ENCODE data around the gene SLC25A42.
A peak's percentile ranks its signal among the peaks of the same experiment; 100 is the strongest.
"Not testable (repeated sequence)": the region's sequence is repeated elsewhere in the genome, so short reads cannot be mapped to it uniquely, and the experiment has no call there.

SLC25A42 gene

GRCh38 chr19:19134687-19135158 is 70.9 kb downstream of the SLC25A42 start:
- peak in 1 of 2 donors; percentile 42 for DNase-seq (ENCODE audit: low read depth in 2 of 2)

GRCh38 chr19:19135713-19136112 is 71.9 kb downstream of the SLC25A42 start:
- DNase-seq (ENCODE audit: low read depth in 2 of 2) = not testable (repeated sequence)

DNA sequence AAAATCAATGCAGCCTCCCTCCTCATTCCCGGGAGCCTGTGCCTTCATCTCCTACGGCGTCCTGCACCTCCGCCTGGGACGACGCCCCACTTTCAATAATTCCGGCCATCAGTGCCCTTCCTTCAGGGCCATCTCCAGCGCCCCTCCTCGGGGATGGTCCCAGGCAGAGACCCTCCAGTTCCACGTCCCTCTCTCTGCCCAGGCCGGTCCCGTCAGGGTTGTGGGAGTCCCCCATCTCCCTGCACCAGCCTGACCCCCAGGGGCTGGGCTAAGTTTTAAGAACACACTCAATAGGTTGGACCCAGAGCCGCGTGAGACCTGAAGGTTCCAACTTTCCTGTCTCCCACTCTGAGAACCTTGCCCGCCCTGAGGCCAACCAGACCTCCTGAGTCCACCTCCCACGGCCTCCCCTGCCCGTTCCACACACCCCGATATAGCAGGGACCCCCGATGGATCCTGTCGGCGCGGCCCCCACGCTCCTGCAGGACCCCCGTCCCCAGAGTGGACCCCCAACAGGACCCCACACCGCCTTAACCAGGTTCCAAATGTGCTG is 73.8 kb downstream of the SLC25A42 start:
- no peak for DNase-seq (ENCODE audit: low read depth in 2 of 2)

- DNase-seq (ENCODE audit: low read depth in 2 of 2) = peak; percentile 89 to 92
Measured at GRCh38 chr19:19138109-19138981, 74.6 kb downstream of the SLC25A42 start, which contains the start of gene TMEM161A. TSS of gene TMEM161A (minus strand) at chr19:19138478. CDS start at chr19:19138428, 50 bp downstream.

DNA sequence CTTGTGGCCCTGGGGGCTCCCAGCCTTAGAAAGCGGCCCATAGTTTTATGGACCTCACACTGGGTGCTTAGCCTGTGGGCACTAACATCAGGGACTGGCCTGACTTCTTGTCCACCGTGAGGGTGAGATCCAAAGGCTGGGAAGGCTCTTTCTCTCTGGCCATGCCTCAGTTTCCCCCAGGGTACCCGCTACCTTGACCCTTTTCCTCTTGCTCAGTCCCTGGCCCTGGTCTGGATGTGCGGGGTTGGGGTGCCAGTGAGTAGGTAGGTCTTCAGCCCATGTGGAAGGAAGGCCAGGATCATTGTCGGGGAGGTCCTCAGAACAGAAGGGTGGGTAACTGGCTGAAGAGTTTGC is 76.1 kb downstream of the SLC25A42 start:
- no peak for DNase-seq (ENCODE audit: low read depth in 2 of 2)

DNA sequence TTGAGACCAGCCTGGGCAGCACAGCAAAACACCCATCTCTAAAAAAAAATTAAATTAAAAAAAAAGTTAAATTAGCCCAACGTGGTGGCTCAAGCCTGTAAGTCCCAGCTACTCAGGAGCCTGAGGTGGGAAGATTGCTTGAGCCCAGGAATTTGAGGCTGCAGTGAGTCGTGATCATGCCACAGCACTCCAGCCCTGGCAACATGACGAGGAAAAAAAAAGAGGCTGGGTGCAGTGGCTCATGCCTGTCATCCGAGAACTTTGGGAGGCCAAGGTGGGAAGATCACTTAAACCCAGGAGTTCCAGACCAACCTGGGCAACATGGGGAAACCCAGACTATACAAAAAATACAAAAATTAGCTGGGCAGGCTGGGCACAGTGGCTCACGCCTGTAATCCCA is 76.7 kb downstream of the SLC25A42 start:
- DNase-seq (ENCODE audit: low read depth in 2 of 2) = no peak

- DNase-seq (ENCODE audit: low read depth in 2 of 2) = no peak
Measured at GRCh38 chr19:19142347-19142746, 78.6 kb downstream of the SLC25A42 start.

GRCh38 chr19:19145281-19145680 is 81.5 kb downstream of the SLC25A42 start:
- DNase-seq (ENCODE audit: low read depth in 2 of 2) = no peak

- DNase-seq (ENCODE audit: low read depth in 2 of 2) = peak; percentile 82 to 87
Measured at GRCh38 chr19:19145684-19146608, 82.2 kb downstream of the SLC25A42 start.

- DNase-seq (ENCODE audit: low read depth in 2 of 2) = no peak
Measured at GRCh38 chr19:19146865-19147264, 83.1 kb downstream of the SLC25A42 start.

DNA sequence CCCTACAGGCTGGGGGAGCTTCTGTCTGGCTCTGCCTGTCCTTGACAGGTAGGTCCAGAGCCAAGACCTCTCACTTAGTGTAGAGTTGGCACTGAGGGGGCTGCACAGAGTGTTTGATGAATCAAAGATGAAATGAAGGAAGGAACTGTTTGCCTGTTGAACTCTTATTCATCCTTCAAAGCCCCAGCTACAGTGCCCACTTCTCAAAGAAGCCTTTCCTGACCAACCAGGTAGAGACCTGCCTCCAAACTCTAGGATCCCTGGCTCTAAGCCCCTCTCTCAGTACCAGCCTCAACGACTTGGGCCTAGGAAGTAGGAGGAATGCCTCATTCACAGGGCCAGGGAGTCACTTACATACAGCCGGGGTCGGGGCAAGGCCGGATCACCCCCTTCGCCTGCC is 83.5 kb downstream of the SLC25A42 start:
- no peak for DNase-seq (ENCODE audit: low read depth in 2 of 2)

DNA sequence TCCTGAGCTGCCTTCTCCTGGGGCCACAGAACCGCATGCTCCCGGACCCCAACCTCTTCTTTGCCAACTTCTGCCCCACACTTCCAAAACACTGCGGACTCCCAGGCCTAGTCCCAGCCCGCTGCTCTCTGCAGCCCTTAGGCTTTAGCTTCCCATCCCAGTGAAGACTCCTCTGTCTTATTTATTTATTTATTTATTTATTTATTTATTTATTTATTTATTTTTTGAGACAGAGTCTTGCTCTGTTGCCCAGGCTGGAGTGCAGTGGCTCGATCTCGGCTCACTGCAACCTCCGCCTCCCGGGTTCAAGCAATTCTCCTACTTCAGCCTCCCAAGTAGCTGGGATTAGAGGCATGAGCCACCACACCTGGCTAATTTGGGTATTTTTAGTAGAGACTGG is 84.7 kb downstream of the SLC25A42 start:
- not testable (repeated sequence) for DNase-seq (ENCODE audit: low read depth in 2 of 2)

GRCh38 chr19:19149435-19149834 is 85.6 kb downstream of the SLC25A42 start:
- DNase-seq (ENCODE audit: low read depth in 2 of 2) = no peak

DNA sequence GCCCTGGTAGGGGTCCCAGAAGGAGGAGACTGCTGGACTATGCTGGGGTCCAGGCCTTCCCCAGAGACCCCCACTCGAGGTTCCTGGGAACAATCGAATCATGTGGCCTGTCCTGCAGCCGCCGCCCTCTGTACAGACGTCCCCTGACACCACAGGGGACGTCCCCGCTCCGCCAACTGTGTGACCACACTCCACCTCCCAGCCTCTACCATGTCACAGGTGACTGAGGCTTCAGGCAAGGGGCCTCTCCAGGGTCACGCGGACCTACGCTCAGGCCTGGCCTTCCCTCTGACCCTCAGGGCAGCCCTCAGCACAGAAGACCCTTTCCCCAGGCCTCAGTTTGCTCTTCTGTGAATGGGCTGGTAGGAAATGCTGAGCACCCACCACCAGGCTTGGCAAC is 87.6 kb downstream of the SLC25A42 start:
- DNase-seq (ENCODE audit: low read depth in 2 of 2) = no peak

DNA sequence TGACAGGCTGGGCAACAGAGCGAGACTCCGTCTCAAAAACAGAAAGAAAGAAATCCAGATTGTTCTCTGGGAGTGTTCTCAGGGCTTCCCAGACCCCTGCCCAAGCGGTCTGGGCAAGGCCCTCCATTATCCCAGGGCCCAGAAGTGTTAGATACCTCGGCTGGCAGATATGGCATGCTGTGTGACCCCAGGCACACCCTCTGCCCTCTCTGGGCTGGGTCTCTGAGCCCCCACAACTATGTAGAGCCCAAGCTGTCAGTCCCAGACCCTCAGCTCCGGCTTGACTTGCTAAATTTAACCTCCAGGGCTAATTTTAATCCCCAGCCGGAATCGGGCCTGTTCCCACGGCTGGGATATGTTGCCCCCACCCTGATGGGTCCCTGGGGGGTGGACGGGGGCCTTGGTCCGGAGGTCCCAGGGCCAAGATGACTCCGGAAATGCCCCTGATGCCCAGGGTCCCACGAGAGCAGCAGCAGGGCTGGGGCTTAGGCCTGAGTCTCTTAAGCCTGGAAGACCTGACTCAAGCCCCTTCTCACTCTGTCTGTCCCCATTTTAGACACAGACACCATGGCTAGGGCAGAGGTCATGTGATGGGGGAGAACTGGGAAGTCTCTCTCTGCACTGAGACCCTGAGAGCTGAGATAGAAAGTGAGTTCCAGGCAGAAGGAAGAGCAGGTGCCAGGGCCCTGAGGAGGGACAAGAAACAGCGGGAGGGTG is 89.0 kb downstream of the SLC25A42 start:
- no peak for DNase-seq (ENCODE audit: low read depth in 2 of 2)

- DNase-seq (ENCODE audit: low read depth in 2 of 2) = no peak
Measured at GRCh38 chr19:19154768-19155494, 91.1 kb downstream of the SLC25A42 start.

GRCh38 chr19:19155495-19156219 is 91.9 kb downstream of the SLC25A42 start:
- DNase-seq (ENCODE audit: low read depth in 2 of 2) = no peak

DNA sequence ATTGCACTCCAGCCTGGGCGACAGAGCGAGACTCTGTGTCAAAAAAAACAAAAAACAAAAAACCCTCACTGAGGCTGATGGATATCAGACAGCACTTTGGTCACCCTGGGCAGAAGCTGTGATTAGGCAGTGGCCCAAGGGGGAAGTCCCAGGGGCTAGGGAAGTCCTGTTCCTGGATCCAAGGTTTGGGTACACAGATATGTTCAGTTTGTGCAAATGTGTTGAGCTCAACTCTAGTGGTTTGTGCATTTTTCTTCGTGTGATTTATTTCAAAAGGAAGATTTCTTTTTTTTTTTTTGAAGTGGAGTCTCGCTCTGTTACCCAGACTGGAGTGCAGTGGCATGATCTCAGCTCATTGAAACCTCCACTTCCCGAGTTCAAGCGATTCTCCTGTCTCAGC is 94.0 kb downstream of the SLC25A42 start:
- no peak for DNase-seq (ENCODE audit: low read depth in 2 of 2)

DNA sequence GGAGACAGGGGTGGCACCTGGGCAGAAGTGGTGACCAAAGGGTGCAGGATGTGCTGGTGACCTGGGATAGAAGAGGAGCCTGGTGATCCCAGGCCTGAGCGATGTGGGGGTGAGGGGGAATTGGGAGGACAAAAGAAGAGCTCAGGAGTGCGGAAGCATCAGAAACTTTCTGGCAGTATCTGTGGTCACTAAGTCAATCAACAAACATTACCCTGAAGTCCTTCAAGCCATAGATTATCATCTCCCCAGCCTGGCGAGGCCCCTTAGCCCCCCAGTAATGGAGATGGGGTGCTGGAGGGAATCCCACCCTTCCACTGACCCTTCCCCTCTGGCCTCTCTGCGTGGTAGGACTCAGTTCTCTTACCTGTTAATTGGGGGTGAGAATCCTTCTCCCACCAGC is 95.7 kb downstream of the SLC25A42 start:
- no peak for DNase-seq (ENCODE audit: low read depth in 2 of 2)

GRCh38 chr19:19160461-19161035 is 96.8 kb downstream of the SLC25A42 start:
- no peak for DNase-seq (ENCODE audit: low read depth in 2 of 2)
